Prostate gland (tissue), 2 donors: ENCODE results near the gene NPS.

Experiments used
- CTCF ChIP-seq, 4 experiments: fragments of 200-600 bp in 2 of 4; fragments of 450-650 bp in 2 of 4; sonication (generic) in 2 of 4; IDR thresholded peaks; 1 replicate in 3 of 4; 2 replicates in 1 of 4; pipeline ENCODE4 v1.5.1; 2016 to 2019; ENCODE audit warnings: antibody characterized with exemption in 4 of 4, mild to moderate bottlenecking in 2 of 4, moderate library complexity in 2 of 4
- POLR2AphosphoS5 ChIP-seq: sonication (generic); formaldehyde crosslinking; IDR thresholded peaks from one replicate; pipeline ENCODE4 v1.6.1; 2017; ENCODE audit warnings: antibody characterized with exemption

GRCh38 chr10:127550861-127551260 lies 1.8 kb downstream of the NPS start:
- no peak for TF ChIP-seq CTCF (IDR thresholded peaks at IDR 0.05)
- TF ChIP-seq POLR2AphosphoS5, result no peak
